Measurements from ENCODE around the gene MEX3C. TPM values are rescaled to one million over a fixed set of nuclear protein-coding genes. Genes with fewer than 3 reads are reported as not detected.

MEX3C gene
- total RNA-seq: 10 to 100 TPM; 59.0 to 82.5 TPM

DNA sequence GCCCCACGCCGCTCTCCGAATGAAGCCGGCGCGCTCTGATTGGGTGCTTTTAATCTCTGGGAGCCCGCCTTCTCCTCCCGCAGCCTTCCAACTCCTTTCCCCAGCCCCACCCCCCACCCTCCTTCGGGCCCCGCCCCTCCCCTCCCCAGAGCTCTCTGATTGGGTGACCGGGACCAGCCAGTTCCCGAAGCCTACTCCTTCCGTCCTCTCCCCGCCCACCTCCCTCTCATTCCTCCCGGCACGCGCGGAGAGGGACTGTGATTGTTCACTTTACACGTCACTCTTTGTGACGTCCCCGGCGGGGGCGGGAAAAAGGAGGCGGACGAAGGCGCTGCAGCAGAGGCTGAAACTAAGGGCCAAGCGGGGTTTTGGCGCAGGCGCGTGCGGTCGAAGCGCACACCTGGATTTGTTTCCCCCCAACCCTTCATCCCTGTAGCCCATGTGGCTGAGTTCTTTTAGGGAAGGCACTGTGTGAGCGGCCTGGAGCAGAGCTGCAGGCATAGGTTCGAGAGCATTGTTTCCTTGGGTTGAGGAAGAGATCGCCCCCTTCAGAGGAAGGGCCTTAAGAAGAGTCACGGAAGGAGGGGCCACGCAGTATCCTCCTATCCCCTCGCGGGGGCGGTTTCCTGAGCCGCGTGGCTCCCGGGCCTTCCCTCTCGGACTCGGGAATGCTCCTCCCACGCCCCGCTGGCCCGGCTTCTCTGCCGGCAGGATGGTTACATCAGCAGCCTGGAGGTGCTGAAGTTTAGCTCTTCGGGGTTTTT, at the start of gene MEX3C:
TSS of gene MEX3C (minus strand) at position 21 of the 764 bp plus-strand sequence. CDS start 361 bp downstream, outside the sequence.
- Mint-ChIP-seq H3K27ac (peak within 1 kb of the TSS; percentile 85 to 87), H3K36me3 (peaks cover 18 to 33% of the 10 kb centered on the region in 2 donors), H3K9me3 (peaks cover 0 to 4% of the 10 kb centered on the region in 2 donors)
- ATAC-seq (peak; percentile 85 to 88), DNase-seq (ENCODE audit: low spot score in 2 of 2) (peak; percentile 98 to 99)

GRCh38 chr18:51241226-51241625, 43.7 kb upstream of the MEX3C start:
- Mint-ChIP-seq H3K36me3 (no peaks in the 10 kb centered on the region), H3K27ac (no peak overlapping the region), H3K9me3 (no peaks in the 10 kb centered on the region)
- no peak for DNase-seq (ENCODE audit: low spot score in 2 of 2)
- no peak for ATAC-seq

DNA sequence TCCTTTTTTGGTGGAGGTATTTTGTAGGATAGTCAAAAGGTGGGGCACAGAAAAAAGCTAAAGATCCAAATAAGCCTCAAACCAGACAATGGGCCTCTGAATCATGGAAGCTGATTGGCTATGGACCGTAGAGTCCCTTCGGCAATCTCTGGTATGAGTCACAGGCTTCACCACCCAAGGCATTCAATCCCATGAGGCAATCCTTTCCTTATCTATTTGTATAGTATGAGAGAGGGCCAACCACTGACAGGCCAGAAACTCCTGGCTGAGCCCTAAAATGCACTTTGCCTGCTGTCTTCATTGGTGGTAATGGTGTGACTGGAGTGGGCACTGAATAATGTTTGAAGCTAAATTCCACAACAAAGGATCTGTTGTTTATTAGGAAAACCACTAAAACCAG, 38.7 kb upstream of the MEX3C start:
- peak overlapping the region in 1 of 2 donors; percentile 11 for H3K27ac Mint-ChIP-seq
- ATAC-seq (peak; percentile 45 to 46), DNase-seq (ENCODE audit: low spot score in 2 of 2) (no peak)
- no peaks in the 10 kb centered on the region for H3K36me3 Mint-ChIP-seq
- H3K9me3 Mint-ChIP-seq: no peaks in the 10 kb centered on the region

- ATAC-seq (peak; percentile 97 to 99), DNase-seq (ENCODE audit: low spot score in 2 of 2) (peak in 1 of 2 donors; percentile 31)
- Mint-ChIP-seq H3K36me3 (no peaks in the 10 kb centered on the region), H3K9me3 (no peaks in the 10 kb centered on the region), H3K27ac (peak overlapping the region in 1 of 2 donors; percentile 11)
Measured at GRCh38 chr18:51235009-51235789, 37.7 kb upstream of the MEX3C start.

DNA sequence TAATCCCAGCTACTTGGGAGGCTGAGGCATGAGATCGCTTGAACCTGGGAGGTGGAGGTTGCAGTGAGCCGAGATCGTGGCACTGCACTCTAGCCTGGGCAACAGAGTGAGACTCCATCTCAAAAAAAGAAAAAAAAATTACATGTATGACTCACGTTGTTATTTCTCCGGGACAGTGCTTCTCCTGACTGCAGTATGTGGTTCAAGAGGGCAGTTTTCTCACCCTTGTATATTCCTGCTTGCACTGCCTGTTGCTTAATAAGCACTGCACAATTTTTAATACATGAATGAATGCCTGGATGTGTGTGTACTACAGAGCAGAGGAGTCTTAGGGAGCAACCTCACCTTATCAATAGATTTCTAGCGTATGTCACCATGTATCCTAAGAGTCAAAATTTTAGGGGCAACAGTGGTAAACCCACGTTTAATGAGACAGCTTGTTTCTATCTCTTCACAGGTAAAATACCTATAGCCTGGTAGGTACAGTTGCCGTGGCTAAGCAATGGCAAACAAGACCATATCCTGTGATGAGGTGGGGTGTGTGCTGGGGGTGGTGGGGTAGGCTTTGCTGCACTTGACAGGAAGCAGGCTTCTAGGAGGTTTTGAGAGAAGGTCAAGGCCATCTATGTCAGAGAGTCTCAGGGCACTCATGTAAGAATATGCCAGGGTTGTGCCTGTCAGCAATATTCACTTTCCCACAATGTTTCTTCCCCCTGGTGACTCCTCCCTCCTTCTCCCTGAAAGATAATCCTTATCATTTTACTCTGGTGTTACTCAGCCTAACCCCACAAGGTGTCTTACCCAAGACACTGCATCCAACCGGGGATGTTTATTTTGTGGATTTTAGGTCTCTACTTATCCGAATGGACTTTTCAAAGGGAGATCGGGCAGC, 36.9 kb upstream of the MEX3C start:
- DNase-seq (ENCODE audit: low spot score in 2 of 2) (no peak), ATAC-seq (peak in 1 of 2 donors; percentile 10)
- no peak overlapping the region for H3K27ac Mint-ChIP-seq
- H3K36me3 Mint-ChIP-seq: no peaks in the 10 kb centered on the region
- no peaks in the 10 kb centered on the region for H3K9me3 Mint-ChIP-seq

DNA sequence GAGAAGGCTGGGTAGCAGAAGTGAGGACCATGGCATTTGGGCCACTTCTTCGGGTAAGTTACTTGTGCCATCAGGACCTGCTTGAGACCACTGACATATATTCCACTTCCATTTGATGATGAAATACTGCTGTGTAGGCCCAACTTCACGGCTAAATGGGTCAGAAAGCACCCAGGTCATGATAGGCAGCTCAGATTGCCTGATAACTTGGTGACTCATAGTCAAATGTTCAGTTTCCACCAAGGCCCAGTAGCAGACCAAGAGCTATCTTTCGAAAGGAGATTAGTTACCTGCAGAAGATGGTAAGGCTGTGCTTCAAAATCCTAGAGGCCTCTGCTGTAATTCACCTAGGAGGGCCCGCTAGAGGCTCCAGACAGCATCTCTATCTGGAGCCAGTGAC, 31.8 kb upstream of the MEX3C start:
- peak in 1 of 2 donors; percentile 48 for ATAC-seq
- Mint-ChIP-seq H3K36me3 (no peaks in the 10 kb centered on the region), H3K9me3 (peaks cover 0 to 7% of the 10 kb centered on the region in 2 donors), H3K27ac (no peak overlapping the region)
- no peak for DNase-seq (ENCODE audit: low spot score in 2 of 2)

GRCh38 chr18:51227660-51228059, 30.2 kb upstream of the MEX3C start:
- H3K9me3 Mint-ChIP-seq: peaks cover 0 to 7% of the 10 kb centered on the region in 2 donors
- DNase-seq (ENCODE audit: low spot score in 2 of 2) (no peak), ATAC-seq (no peak)
- H3K36me3 Mint-ChIP-seq: no peaks in the 10 kb centered on the region
- H3K27ac Mint-ChIP-seq: no peak overlapping the region

GRCh38 chr18:51226587-51227350, 29.3 kb upstream of the MEX3C start:
- no peaks in the 10 kb centered on the region for H3K36me3 Mint-ChIP-seq
- no peak for DNase-seq (ENCODE audit: low spot score in 2 of 2)
- H3K9me3 Mint-ChIP-seq: peaks cover 0 to 12% of the 10 kb centered on the region in 2 donors
- H3K27ac Mint-ChIP-seq: no peak overlapping the region
- no peak for ATAC-seq

DNA sequence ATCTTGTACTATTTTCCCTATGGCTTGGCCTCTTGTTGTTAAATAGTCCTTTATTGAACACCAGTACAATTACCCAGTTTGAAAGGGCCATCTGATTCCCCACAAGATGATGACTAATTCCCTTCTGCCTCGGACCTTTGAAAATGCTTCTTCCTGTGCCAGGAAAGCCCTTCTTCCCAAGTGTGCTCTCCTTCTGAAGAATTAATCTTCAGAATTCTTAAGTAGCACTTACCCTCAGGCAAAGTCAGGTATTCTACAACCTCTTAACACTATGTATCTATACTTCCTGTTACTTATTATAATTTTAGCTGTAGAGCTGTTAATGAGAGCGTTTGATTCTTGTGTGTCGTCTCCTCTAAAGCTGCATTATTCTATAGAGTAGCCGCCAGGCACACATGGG, 28.6 kb upstream of the MEX3C start:
- Mint-ChIP-seq H3K9me3 (peaks cover 0 to 17% of the 10 kb centered on the region in 2 donors), H3K36me3 (no peaks in the 10 kb centered on the region), H3K27ac (no peak overlapping the region)
- DNase-seq (ENCODE audit: low spot score in 2 of 2): no peak
- ATAC-seq: no peak

GRCh38 chr18:51212606-51213005, 15.1 kb upstream of the MEX3C start:
- Mint-ChIP-seq H3K27ac (no peak overlapping the region), H3K36me3 (no peaks in the 10 kb centered on the region), H3K9me3 (no peaks in the 10 kb centered on the region)
- DNase-seq (ENCODE audit: low spot score in 2 of 2) (no peak), ATAC-seq (no peak)

- ATAC-seq (peak; percentile 95 to 97), DNase-seq (ENCODE audit: low spot score in 2 of 2) (peak; percentile 40 to 78)
- Mint-ChIP-seq H3K27ac (peak overlapping the region in 1 of 2 donors; percentile 41), H3K36me3 (no peaks in the 10 kb centered on the region), H3K9me3 (no peaks in the 10 kb centered on the region)
Measured at GRCh38 chr18:51211552-51211951, 14.1 kb upstream of the MEX3C start.

DNA sequence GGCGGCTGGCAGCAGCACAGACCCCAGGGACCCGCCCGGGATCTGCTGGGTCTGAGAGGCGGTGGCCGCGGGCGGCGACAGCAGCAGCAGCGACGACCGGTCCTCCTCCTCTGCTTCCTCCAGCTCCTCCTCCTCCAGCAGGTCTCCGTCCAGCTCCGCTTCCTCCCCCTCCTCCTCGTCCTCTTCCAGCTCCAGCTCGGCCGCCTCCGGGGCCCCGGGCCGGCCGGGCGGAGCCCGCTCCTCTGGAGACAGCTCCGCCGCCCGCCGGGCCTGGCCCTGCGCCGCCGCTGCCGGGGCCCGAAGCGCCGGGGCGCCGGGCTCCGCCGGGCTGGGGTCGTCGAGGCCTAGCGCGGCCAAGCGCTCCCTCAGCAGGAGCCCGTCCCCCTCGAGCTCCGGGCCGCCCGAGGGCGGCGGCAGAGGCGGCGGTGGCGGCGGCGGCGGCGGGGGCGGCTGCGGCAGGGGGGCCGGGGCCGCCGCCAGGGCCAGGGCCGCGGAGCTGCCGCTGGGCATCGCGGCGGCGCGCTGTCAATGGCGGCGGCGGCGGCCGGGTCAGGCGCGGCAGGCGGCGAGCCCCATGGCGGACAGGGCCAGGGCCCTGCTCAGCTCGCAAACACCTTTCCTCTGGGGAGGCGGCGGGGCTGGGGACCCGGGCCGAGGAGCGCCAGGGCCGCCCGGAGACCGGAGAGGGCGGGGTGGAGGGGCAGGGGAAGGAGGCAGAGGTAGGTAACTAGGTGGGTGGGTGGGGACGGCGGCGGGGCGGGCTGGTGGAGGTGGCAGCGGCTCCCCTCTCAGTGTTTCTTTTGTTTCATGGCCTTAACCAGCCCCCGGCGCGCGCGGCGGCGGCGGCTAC, 445 bp downstream of the MEX3C start:
- ATAC-seq (no peak), DNase-seq (ENCODE audit: low spot score in 2 of 2) (peak in 1 of 2 donors; percentile 63)
- peaks cover 0 to 4% of the 10 kb centered on the region in 2 donors for H3K9me3 Mint-ChIP-seq
- peaks cover 18 to 33% of the 10 kb centered on the region in 2 donors for H3K36me3 Mint-ChIP-seq
- H3K27ac Mint-ChIP-seq: peak overlapping the region; percentile 85 to 87

- Mint-ChIP-seq H3K9me3 (peaks cover 0 to 4% of the 10 kb centered on the region in 2 donors), H3K27ac (peak overlapping the region; percentile 85 to 97), H3K36me3 (peaks cover 18 to 36% of the 10 kb centered on the region in 2 donors)
- ATAC-seq (no peak), DNase-seq (ENCODE audit: low spot score in 2 of 2) (peak; percentile 42 to 69)
Measured at GRCh38 chr18:51196118-51196810, 1.2 kb downstream of the MEX3C start.

DNA sequence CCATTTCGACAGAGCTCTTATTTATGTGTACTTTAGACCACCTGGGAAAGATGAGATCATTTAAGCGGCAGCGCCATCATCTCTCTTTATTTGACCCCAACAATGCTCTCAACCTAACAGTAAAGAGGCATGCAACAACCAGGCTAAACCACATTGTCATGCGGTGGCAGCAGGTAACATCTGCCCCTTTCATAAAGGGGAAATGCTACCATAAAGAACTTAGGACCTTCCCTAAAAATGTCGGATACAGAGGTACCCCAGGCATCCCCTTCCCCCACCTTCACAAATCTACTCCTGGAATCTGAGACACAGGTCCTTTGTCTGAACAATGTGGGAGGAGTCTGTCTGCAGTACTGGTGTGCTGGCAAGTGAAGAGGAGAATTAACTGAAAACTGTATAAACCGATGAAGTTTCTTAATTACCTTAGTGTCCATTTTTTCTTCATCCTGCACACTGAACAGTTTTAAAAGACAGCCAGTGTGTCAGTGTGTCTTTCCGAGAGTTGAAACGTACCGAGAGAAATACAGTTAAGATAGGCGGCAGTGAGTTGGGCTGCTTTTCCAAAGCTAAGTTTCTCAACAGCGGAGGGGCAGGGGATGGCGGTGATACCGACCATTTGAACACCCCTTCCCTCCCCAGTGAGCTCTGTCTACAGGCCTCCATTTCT, 1.9 kb downstream of the MEX3C start:
- peak in 1 of 2 donors; percentile 36 for DNase-seq (ENCODE audit: low spot score in 2 of 2)
- Mint-ChIP-seq H3K27ac (peak overlapping the region; percentile 85 to 97), H3K9me3 (peaks cover 0 to 4% of the 10 kb centered on the region in 2 donors), H3K36me3 (peaks cover 18 to 43% of the 10 kb centered on the region in 2 donors)
- no peak for ATAC-seq
